Activated gamma-delta T cell treated with Interleukin-2 at 50 U/mL for 16 hours (primary cell): ENCODE results near the gene RNASEL.
"Not testable (repeated sequence)": the region's sequence is repeated elsewhere in the genome, so short reads cannot be mapped to it uniquely, and the experiment has no call there.

ENCODE experiments used
- DNase-seq: peaks from one replicate; pipeline ENCODE4 v3.0.0-alpha.2; 2020

Gene RNASEL

GRCh38 chr1:182588500-182589396 is at the start of gene RNASEL:
TSS of gene RNASEL (minus strand) at chr1:182589256. CDS start at chr1:182586806, 2,450 bp downstream.
- peak; percentile 43 for DNase-seq

GRCh38 chr1:182637769-182638168 is 48.7 kb upstream of the RNASEL start:
- DNase-seq = no peak

- no peak for DNase-seq
Measured at GRCh38 chr1:182635871-182636270, 46.8 kb upstream of the RNASEL start.

GRCh38 chr1:182634306-182635072 is 45.4 kb upstream of the RNASEL start:
- no peak for DNase-seq

GRCh38 chr1:182633657-182634281 is 44.7 kb upstream of the RNASEL start:
- DNase-seq = no peak

- no peak for DNase-seq
Measured at GRCh38 chr1:182633031-182633430, 44.0 kb upstream of the RNASEL start.

GRCh38 chr1:182632441-182632857 is 43.4 kb upstream of the RNASEL start:
- DNase-seq = not testable (repeated sequence)

- DNase-seq = no peak
Measured at GRCh38 chr1:182631954-182632353, 42.9 kb upstream of the RNASEL start.

- DNase-seq = no peak
Measured at GRCh38 chr1:182631053-182631677, 42.1 kb upstream of the RNASEL start.

GRCh38 chr1:182630586-182630985 is 41.5 kb upstream of the RNASEL start:
- DNase-seq = no peak

GRCh38 chr1:182629499-182630096 is 40.5 kb upstream of the RNASEL start:
- DNase-seq = peak; percentile 58

- DNase-seq = no peak
Measured at GRCh38 chr1:182629080-182629479, 40.0 kb upstream of the RNASEL start.

- no peak for DNase-seq
Measured at GRCh38 chr1:182628657-182629056, 39.6 kb upstream of the RNASEL start.

GRCh38 chr1:182627622-182628021 is 38.6 kb upstream of the RNASEL start:
- no peak for DNase-seq

- no peak for DNase-seq
Measured at GRCh38 chr1:182626527-182626926, 37.5 kb upstream of the RNASEL start.

GRCh38 chr1:182625719-182626504 is 36.9 kb upstream of the RNASEL start:
- no peak for DNase-seq

- no peak for DNase-seq
Measured at GRCh38 chr1:182625024-182625423, 36.0 kb upstream of the RNASEL start.

- no peak for DNase-seq
Measured at GRCh38 chr1:182624577-182624976, 35.5 kb upstream of the RNASEL start.

GRCh38 chr1:182622901-182623528 is 34.0 kb upstream of the RNASEL start:
- no peak for DNase-seq

- no peak for DNase-seq
Measured at GRCh38 chr1:182621906-182622305, 32.9 kb upstream of the RNASEL start.

GRCh38 chr1:182620924-182621585 is 32.0 kb upstream of the RNASEL start:
- no peak for DNase-seq
